Activated CD8-positive, alpha-beta memory T cell treated with anti-CD3 and anti-CD28 coated beads for 36 hours (primary cell): ENCODE measurements around the gene MCRIP2. TPM values are rescaled to one million over a fixed set of nuclear protein-coding genes. Genes with fewer than 3 reads are reported as not detected.

Experiments used
- CTCF ChIA-PET: fragments of 350-600 bp; sonication (Branson Sonifier 250); formaldehyde crosslinking; loops from one replicate; lab custom pipeline; 2021; ENCODE audit warnings: antibody characterized with exemption; lab: Charles Lee
- POLR2A ChIA-PET: fragments of 350-600 bp; sonication (Branson Sonifier 250); formaldehyde crosslinking; loops from one replicate; lab custom pipeline; 2021; ENCODE audit warnings: antibody characterized with exemption; lab: Charles Lee
- total RNA-seq, 2 experiments: library from RNA; stranded (reverse); gene quantifications; one replicate each; pipeline ENCODE4 v1.2.3, GENCODE V29; 2021

Gene MCRIP2
- total RNA-seq, 2 experiments from 2014 or later, result 63.5 to 73.0 TPM

GRCh38 chr16:629185-629832 is 12.3 kb upstream of the MCRIP2 start:
- POLR2A ChIA-PET, result no interaction called here
- CTCF ChIA-PET, result no interaction called here

GRCh38 chr16:629833-630248 is 11.8 kb upstream of the MCRIP2 start:
- CTCF ChIA-PET, result no interaction called here
- POLR2A ChIA-PET, result no interaction called here

- CTCF ChIA-PET, result interaction anchor here (1.0 kb wide), 1 partner anchor 51 kb away, joined by 3 read pairs; no protein-coding TSS in a partner anchor
- POLR2A ChIA-PET, result no interaction called here
Observed at GRCh38 chr16:630249-630814, 11.3 kb upstream of the MCRIP2 start.

GRCh38 chr16:630815-631405 is 10.7 kb upstream of the MCRIP2 start, which contains the start of gene WFIKKN1:
TSS of gene WFIKKN1 (plus strand) at chr16:630985. CDS start at chr16:631254, 269 bp downstream.
- CTCF ChIA-PET, result interaction anchor here (1.0 kb wide), 1 partner anchor 51 kb away, joined by 3 read pairs; no protein-coding TSS in a partner anchor
- POLR2A ChIA-PET, result no interaction called here

- CTCF ChIA-PET, result interaction anchor here (0.6 kb wide), 1 partner anchor 1836 kb away, joined by 4 read pairs; no protein-coding TSS in a partner anchor
- POLR2A ChIA-PET, result no interaction called here
Observed at GRCh38 chr16:631808-632358, 9.7 kb upstream of the MCRIP2 start.

DNA sequence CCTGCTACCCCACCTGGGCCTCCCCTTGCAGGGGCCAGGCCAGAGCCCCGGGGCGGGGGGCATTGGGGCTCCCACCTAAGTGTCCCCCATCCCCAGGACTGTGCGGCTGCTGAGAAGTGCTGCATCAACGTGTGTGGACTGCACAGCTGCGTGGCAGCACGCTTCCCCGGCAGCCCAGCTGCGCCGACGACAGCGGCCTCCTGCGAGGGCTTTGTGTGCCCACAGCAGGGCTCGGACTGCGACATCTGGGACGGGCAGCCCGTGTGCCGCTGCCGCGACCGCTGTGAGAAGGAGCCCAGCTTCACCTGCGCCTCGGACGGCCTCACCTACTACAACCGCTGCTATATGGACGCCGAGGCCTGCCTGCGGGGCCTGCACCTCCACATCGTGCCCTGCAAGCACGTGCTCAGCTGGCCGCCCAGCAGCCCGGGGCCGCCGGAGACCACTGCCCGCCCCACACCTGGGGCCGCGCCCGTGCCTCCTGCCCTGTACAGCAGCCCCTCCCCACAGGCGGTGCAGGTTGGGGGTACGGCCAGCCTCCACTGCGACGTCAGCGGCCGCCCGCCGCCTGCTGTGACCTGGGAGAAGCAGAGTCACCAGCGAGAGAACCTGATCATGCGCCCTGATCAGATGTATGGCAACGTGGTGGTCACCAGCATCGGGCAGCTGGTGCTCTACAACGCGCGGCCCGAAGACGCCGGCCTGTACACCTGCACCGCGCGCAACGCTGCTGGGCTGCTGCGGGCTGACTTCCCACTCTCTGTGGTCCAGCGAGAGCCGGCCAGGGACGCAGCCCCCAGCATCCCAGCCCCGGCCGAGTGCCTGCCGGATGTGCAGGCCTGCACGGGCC is 8.9 kb upstream of the MCRIP2 start:
- CTCF ChIA-PET, result interaction anchor here (0.6 kb wide), 1 partner anchor 1836 kb away, joined by 4 read pairs; no protein-coding TSS in a partner anchor
- POLR2A ChIA-PET, result no interaction called here

GRCh38 chr16:633336-634050 is 8.1 kb upstream of the MCRIP2 start:
- ChIA-PET CTCF (interaction anchor here (0.8 kb wide), 1 partner anchor 52 kb away, joined by 3 read pairs; no protein-coding TSS in a partner anchor), POLR2A (interaction anchor here (1.0 kb wide), 1 partner anchor 95 kb away, joined by 3 read pairs; no protein-coding TSS in a partner anchor)

GRCh38 chr16:634051-634670 is 7.5 kb upstream of the MCRIP2 start:
- ChIA-PET CTCF (interaction anchor here (0.8 kb wide), 1 partner anchor 53 kb away, joined by 3 read pairs; no protein-coding TSS in a partner anchor), POLR2A (interaction anchor here (1.0 kb wide), 1 partner anchor 94 kb away, joined by 3 read pairs; no protein-coding TSS in a partner anchor)

- ChIA-PET POLR2A (no interaction called here), CTCF (no interaction called here)
Observed at GRCh38 chr16:634996-635395, 6.6 kb upstream of the MCRIP2 start.

- CTCF ChIA-PET, result interaction anchor here (0.6 to 2.1 kb wide), 3 partner anchors 13 to 89 kb away, joined by 3 to 14 read pairs (median 4); partner anchors contain the start of gene WDR90
- POLR2A ChIA-PET, result interaction anchor here (1.0 to 1.5 kb wide), 2 partner anchors 43 to 45 kb away, joined by 3 to 4 read pairs; partner anchors contain the start of gene STUB1
Observed at GRCh38 chr16:635573-636205, 5.9 kb upstream of the MCRIP2 start.

DNA sequence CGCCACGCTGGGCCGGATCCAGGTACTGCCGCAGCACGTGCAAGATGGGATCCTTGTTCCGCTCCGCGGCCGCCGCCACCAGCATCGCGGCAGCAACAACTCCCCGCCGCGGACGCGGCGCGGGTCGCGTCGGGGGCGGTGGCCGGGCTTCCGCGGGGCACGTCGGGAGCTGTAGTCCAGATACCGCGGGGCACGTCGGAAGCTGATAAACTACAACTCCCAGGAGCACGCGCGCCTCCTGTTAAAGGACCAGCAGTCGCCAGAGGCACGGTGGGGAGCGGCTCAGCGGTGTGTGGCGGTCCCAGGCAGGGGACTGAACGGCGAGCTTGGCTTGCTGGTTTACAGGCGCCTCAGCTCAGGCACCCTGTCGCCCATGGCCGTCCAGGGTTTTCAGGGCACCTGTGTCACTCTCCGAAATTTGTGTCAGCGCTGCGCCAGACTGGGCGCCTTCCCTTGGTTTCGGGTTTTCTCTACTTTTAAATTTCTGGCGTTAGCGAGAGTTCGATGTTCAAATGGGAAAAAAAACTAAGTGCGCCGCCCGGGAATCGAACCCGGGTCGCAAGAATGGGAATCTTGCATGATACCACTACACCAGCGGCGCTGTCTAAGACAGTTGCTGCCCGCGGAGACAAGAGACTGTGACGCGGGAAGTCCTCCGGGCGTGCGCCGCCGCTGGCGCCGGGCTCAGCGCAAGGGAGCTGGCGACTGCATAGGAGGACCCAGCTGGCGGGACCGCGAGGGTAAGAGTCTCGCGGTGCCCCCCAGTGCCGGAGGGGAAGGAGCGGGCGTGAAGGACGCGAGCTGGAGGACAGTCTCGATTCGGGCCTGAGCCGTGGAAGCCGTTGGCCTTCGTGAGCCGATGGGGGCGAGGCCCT is 5.2 kb upstream of the MCRIP2 start, which contains the start of gene METTL26:
Gene METTL26, minus strand, starts transcription at position 100 of the 875 bp plus-strand sequence. Its CDS starts 15 bp downstream, at position 85.
- ChIA-PET CTCF (interaction anchor here (0.6 to 2.1 kb wide), 4 partner anchors 12 to 45 kb away, joined by 3 to 14 read pairs (median 4); partner anchors contain the start of genes RHOT2 and WDR90), POLR2A (interaction anchor here (0.5 to 1.8 kb wide), 10 partner anchors 14 to 583 kb away, joined by 3 to 5 read pairs (median 4); partner anchors contain the start of genes POLR3K, RHBDL1, RHOT2 and SNRNP25)

- POLR2A ChIA-PET, result interaction anchor here (0.9 to 1.8 kb wide), 6 partner anchors 13 to 110 kb away, joined by 3 to 5 read pairs (median 4); partner anchors contain the start of genes RHOT2 and WDR90
- CTCF ChIA-PET, result interaction anchor here (1.0 to 2.1 kb wide), 3 partner anchors 10 to 31 kb away, joined by 4 to 14 read pairs (median 5); partner anchors contain the start of genes RHOT2 and WDR90
Observed at GRCh38 chr16:637081-638018, 4.3 kb upstream of the MCRIP2 start.

GRCh38 chr16:638034-638543 is 3.5 kb upstream of the MCRIP2 start:
- ChIA-PET POLR2A (interaction anchor here (1.8 kb wide), 1 partner anchor 30 kb away, joined by 4 read pairs; the partner anchor contains the start of gene RHOT2), CTCF (interaction anchor here (1.0 kb wide), 1 partner anchor 9 kb away, joined by 4 read pairs; no protein-coding TSS in a partner anchor)

- CTCF ChIA-PET, result interaction anchor here (1.0 to 1.4 kb wide), 2 partner anchors 9 to 30 kb away, joined by 3 to 4 read pairs; partner anchors contain the start of gene RHOT2
Observed at GRCh38 chr16:638836-639235, 2.8 kb upstream of the MCRIP2 start.

More at GRCh38 chr16:638836-639235, 2.8 kb upstream of the MCRIP2 start:
- POLR2A ChIA-PET, result no interaction called here
